Measurements from ENCODE around the gene MPC1L. TPM values are rescaled to one million over a fixed set of nuclear protein-coding genes. Genes with fewer than 3 reads are reported as not detected.
"Not testable (repeated sequence)": the region's sequence is repeated elsewhere in the genome, so short reads cannot be mapped to it uniquely, and the experiment has no call there.

The MPC1L gene
- polyA plus RNA-seq, 1 of the 3 experiments (the other 2 are of a cell fraction): not detected

GRCh38 chrX:40589616-40590321 is 33.5 kb upstream of the MPC1L start:
- H2AFZ ChIP-seq (ENCODE audit: low read depth); DNase-seq; H3K4me3 ChIP-seq (ENCODE audit: low read depth in 2 of 2, low read length in 1 of 2); H3K9me3 ChIP-seq; H3F3A ChIP-seq (replicated peaks; ENCODE audit: insufficient read depth); H3K27ac ChIP-seq (ENCODE audit: low read depth in 2 of 2, low read length in 1 of 2); H3K9ac ChIP-seq; H3K4me2 ChIP-seq; POLR2A ChIA-PET; H3K9me2 ChIP-seq; H3K27me3 ChIP-seq (ENCODE audit: insufficient read depth); CTCF ChIA-PET; H3K4me1 ChIP-seq (ENCODE audit: control insufficient read depth in 1 of 2, insufficient read depth in 2 of 2, low read depth in 1 of 2, low read length in 1 of 2): not testable (repeated sequence)
- H3K36me3 ChIP-seq (replicated peaks in 1 of 2; ENCODE audit: control insufficient read depth in 1 of 2, insufficient read depth in 2 of 2, low read length in 1 of 2): peaks cover 27 to 46% of the 10 kb centered on the region in 2 experiments
- H4K20me1 ChIP-seq (ENCODE audit: insufficient read depth): peaks cover 30% of the 10 kb centered on the region; the same call in 1 of the 2 replicates
- H3K79me2 ChIP-seq (ENCODE audit: insufficient read depth): peaks cover 41% of the 10 kb centered on the region
- 96% methylated on average over 6 of the region's 6 CpGs for WGBS (ENCODE audit: low lambda C conversion rate)

- Histone ChIP-seq H3F3A (replicated peaks; ENCODE audit: insufficient read depth) (no peaks in the 10 kb centered on the region), H4K20me1 (ENCODE audit: insufficient read depth) (no peaks in the 10 kb centered on the region), H2AFZ (ENCODE audit: low read depth) (no peak overlapping the region), H3K79me2 (ENCODE audit: insufficient read depth) (no peaks in the 10 kb centered on the region), H3K4me3 (ENCODE audit: low read depth in 2 of 2, low read length in 1 of 2) (no peak overlapping the region), H3K27me3 (ENCODE audit: insufficient read depth) (no peaks in the 10 kb centered on the region), H3K27ac (ENCODE audit: low read depth in 2 of 2, low read length in 1 of 2) (no peak overlapping the region), H3K36me3 (replicated peaks in 1 of 2; ENCODE audit: control insufficient read depth in 1 of 2, insufficient read depth in 2 of 2, low read length in 1 of 2) (peaks cover 33 to 52% of the 10 kb centered on the region in 2 experiments), H3K4me2 (no peak overlapping the region), H3K9me2 (no peaks in the 10 kb centered on the region), H3K9ac (no peak overlapping the region), H3K9me3 (no peaks in the 10 kb centered on the region), H3K4me1 (ENCODE audit: control insufficient read depth in 1 of 2, insufficient read depth in 2 of 2, low read depth in 1 of 2, low read length in 1 of 2) (no peaks in the 10 kb centered on the region)
- no peak for DNase-seq
- POLR2A ChIA-PET: no interaction called here
- WGBS (ENCODE audit: low lambda C conversion rate): 95% methylated on average over 6 of the region's 6 CpGs
- TF ChIP-seq RCOR1 (IDR thresholded peaks at IDR 0.05; ENCODE audit: low read length) (no peak), FOXJ3 (CRISPR knock-in tag; IDR thresholded peaks at IDR 0.05) (no peak), MAX (IDR thresholded peaks at IDR 0.05; ENCODE audit: low read depth) (no peak), JUND (IDR thresholded peaks at IDR 0.05) (no peak), RXRA (IDR thresholded peaks at IDR 0.05; ENCODE audit: borderline replicate concordance, low read depth) (no peak), FOSL2 (IDR thresholded peaks at IDR 0.05; ENCODE audit: borderline replicate concordance, low read depth) (no peak), GABPA (IDR thresholded peaks at IDR 0.05; ENCODE audit: low read depth) (no peak), RAD21 (IDR thresholded peaks at IDR 0.05; ENCODE audit: low read length) (no peak)
- CTCF ChIA-PET: interaction anchor here (1.8 kb wide), 1 partner anchor 48 kb away, joined by 5 read pairs; no protein-coding TSS in a partner anchor
Observed at GRCh38 chrX:40603446-40603845, 19.8 kb upstream of the MPC1L start.

- 86% methylated on average over 3 of the region's 3 CpGs for WGBS (ENCODE audit: low lambda C conversion rate)
- ChIA-PET CTCF (no interaction called here), POLR2A (no interaction called here)
- Histone ChIP-seq H3K4me1 (ENCODE audit: control insufficient read depth in 1 of 2, insufficient read depth in 2 of 2, low read depth in 1 of 2, low read length in 1 of 2) (no peaks in the 10 kb centered on the region), H3K9me2 (no peaks in the 10 kb centered on the region), H3K9ac (no peak overlapping the region), H3K27me3 (ENCODE audit: insufficient read depth) (no peaks in the 10 kb centered on the region; the same call in 1 of the 2 replicates), H3K36me3 (replicated peaks in 1 of 2; ENCODE audit: control insufficient read depth in 1 of 2, insufficient read depth in 2 of 2, low read length in 1 of 2) (peaks cover 4 to 23% of the 10 kb centered on the region in 2 experiments), H3K4me2 (no peak overlapping the region), H2AFZ (ENCODE audit: low read depth) (no peak overlapping the region), H4K20me1 (ENCODE audit: insufficient read depth) (no peaks in the 10 kb centered on the region), H3K4me3 (ENCODE audit: low read depth in 2 of 2, low read length in 1 of 2) (no peak overlapping the region), H3K9me3 (no peaks in the 10 kb centered on the region), H3K79me2 (ENCODE audit: insufficient read depth) (no peaks in the 10 kb centered on the region), H3F3A (replicated peaks; ENCODE audit: insufficient read depth) (no peaks in the 10 kb centered on the region), H3K27ac (ENCODE audit: low read depth in 2 of 2, low read length in 1 of 2) (no peak overlapping the region)
- no peak for DNase-seq
- TF ChIP-seq SMC3 (IDR thresholded peaks at IDR 0.05; ENCODE audit: low read depth, low read length) (no peak), RCOR1 (IDR thresholded peaks at IDR 0.05; ENCODE audit: low read length) (no peak), CHD2 (IDR thresholded peaks at IDR 0.05; ENCODE audit: low read length, partially characterized antibody) (no peak), REST (IDR thresholded peaks at IDR 0.05; ENCODE audit: low read depth, low read length) (no peak), ZBTB33 (IDR thresholded peaks at IDR 0.05; ENCODE audit: borderline replicate concordance, low read depth) (no peak), MXI1 (IDR thresholded peaks at IDR 0.05; ENCODE audit: low read depth, low read length) (no peak), CTCF (IDR thresholded peaks at IDR 0.05) (no peak)
Observed at GRCh38 chrX:40607381-40607780, 15.8 kb upstream of the MPC1L start.
